Activated CD8-positive, alpha-beta memory T cell treated with anti-CD3 and anti-CD28 coated beads, Interleukin-2, amount 50 U/mL, for 48 hours (primary cell): Measurements from ENCODE around the gene CACNA1F.
"Not testable (repeated sequence)": the region's sequence is repeated elsewhere in the genome, so short reads cannot be mapped to it uniquely, and the experiment has no call there.

Experiments used
- DNase-seq: peaks from one replicate; pipeline ENCODE4 v3.0.0-alpha.2; 2020

CACNA1F gene

DNA sequence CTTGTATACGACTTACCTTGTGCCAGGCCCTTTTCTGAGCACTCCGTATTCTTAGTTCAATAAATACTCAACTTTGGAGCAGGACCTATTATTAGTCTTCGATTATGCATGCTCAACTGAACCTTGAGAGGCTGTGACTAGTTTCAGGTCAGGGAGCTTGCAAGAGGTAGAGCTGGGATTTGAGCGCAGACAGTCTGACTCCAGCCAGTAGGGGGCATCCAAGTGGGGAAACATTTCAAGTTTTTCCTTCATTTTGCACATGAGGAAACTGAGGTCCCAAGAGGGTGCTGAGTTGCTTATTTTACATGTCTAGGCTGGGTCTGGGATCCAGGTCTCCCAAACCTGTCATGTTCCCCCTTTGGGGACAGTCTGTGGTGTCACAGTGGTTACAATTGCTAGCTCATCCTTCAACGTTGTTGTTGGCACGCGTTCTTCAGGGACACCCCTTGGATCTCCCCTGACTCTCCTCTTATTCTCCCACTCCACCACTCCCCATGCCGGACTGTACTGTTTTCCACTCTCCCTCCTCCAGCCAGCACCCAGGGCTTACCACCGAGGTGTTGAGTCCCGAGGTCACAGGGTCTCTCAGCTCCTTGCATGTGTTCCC is 40.3 kb downstream of the CACNA1F start:
- no peak for DNase-seq

DNA sequence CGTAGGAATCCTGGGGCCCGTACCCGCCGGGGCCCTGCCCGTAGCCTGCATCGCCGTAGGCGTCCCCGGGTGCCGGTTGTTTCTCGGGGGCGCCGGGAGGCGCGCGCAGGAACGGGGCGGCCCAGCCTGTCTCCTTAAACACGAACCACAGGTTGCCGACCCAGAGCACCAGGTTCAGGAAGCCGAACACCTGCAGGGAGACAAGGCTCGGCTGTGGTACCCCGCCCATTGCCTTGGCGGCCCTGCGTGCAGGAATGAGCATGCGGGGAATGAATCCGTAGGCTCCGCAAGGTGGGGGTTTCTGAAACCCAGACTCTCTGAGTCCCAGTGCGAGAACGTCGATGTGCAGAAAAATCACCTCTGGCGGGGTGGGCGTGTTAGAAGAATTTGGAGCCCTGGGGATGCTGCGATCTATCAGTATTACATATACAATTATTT is 41.5 kb downstream of the CACNA1F start:
- no peak for DNase-seq

DNA sequence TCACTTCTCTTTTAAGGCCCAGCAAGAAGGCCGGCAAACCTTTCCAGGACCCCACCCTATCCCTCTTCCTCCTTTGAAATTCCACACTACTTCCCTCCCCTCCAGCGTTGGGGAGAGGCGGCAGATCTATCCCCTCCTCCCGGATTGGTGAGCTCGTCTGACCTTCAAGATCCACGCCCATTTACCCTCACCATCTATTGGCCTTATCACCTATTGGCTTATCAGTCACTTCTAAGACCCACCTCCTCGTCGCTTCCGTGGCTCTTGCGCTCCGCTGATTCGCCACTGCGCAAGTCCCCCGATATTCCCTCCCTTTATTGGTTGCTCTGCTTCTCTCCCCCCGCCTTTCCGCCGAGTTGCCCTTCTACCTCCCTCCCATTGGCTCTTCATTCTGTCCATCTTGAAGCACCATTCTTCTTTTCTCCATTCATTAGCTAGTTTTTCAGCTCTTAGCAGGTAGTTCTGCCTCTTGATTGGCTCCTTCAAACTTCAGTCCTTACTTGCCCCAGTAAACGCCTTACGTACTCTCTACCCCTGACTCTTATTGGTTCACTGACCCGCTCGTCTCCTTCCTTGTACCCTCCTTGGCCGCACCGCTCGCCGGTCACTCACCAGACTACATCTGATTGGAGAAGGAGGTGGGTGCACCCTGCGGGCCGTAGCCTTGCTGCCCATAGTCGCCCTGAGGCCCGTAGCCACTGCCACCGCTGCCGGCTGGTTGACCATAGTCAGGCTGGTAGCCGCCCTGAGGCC is 42.1 kb downstream of the CACNA1F start:
- DNase-seq, result peak; percentile 81

DNA sequence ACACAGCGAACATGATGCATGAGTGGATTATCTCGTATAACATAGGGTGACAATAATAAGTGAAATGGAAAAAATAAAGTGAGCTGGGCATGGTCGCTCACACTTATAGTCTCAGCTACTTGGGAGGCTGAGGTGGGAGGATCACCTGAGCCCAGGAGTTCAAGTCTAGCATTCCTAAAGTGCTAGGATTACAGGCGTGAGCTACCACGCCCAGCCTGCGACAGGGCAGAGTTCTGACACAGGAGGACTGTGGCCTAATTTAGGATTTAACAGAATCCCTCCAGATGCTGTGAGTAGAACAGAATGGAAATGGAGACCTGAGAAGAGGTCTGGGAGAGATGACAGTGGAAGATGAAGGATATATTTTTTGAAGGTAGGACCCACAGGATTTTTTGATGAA is 43.5 kb downstream of the CACNA1F start:
- DNase-seq, result no peak

DNA sequence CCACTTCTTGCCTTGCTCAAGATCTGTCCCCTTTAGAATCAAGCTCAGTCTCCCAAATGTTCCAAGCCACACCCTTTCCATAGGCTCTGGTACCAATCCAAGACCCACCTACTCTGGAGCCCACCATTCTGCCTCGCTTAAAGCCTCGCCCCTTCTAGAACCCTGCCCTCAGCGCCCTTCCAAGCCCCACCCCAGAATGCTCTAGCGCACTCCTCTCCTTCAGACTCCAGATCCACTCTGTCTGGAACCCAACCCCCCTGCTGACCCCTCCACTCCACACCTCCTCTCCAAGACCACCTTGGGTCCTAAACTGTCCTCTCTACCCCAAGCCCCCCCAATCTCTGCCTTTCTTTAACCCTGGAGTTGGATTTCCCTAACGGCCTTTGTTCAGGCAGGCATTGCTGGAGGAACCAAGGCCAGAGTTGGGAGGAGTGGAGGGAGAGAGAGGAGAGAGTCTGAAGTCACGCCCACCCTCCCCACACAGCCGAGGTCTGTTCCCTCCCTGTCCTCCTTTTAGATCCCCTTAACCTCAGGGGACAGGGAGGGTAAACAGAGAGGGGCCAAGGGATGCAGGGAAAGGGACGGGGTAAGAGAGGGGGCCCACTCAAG is 44.6 kb downstream of the CACNA1F start:
- no peak for DNase-seq

DNA sequence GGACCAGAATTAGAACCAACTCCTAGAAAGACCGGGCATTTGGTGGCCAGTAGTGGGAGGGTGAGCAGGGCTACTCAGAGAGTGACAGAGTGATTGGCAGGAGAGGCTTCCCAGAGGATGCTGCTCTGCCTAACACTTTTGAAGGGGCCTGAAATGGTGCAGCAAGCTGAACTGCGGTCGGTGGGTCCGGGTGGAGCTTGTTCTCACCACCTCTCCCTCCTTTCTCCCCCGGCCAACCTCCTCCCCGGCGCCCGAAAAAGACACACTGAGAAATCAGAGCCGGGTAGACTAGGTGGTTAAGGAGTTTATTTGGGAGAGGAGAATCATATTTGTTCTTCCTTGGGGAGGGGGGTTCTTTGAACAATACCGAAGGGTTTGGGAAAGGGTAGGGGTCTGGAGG is 45.6 kb downstream of the CACNA1F start:
- no peak for DNase-seq

DNA sequence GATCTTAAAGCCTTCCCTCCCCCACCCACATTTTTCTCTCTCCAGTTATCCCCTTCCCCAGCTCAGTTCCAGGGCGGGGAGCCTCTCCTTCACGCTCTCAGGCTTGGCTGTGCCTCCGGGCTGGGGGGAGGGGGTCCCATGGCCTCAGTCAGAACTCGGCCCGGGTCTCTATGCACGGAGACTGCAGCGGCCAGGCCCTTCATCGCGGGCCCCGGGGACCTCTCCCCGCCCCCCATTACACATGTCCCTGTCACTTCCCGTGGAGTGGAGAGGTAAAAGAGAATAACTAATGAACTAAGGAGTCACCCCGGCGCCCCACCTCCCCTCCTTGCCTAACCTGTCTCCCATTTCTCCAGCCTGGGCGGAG is 46.1 kb downstream of the CACNA1F start:
- DNase-seq, result no peak

DNA sequence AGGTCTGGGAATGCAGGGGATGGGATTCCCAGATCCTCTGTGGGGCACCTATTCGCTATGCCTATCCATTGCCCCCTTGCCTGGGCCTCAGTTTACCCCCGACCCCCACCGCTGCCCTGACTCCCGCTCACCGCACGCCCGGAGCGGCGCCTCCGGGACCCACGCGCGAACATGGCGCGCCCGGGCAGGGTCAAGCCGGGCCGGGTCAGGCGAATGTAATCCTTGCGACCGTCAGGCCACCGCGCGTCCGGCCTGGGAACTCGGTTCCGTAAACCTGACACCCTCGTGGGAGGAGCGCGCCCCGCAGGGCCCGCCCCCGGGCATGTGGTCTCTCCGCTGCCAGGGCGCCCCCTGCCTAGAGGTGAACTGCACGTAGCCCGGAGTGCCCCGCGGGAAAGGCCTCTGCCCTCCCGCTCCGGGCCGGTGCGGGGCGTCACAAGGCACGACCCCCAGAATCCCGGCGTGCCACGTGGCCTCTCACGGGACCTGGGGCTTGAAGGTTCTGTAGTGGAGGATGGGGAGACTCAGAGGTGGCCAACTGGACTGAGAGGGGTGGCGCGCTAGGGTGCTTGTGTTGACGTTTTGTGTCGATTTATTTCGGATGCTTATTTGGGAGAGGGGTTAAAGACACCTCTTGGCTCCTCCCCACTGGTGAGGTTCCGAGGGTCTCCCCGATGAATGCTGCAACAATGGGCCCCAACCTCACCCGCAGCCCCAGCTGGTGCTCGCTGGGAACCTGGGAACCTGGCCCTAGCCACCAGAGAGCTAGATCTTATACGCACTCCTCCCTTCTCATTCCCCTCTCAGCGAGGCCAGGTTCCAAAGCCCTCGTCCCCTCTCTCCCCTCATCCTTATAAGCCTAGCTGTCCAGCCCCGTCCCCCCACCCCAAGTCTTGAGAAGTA is 46.8 kb downstream of the CACNA1F start, which contains the start of gene PRICKLE3:
Gene PRICKLE3, minus strand, starts transcription at position 249 of the 903 bp plus-strand sequence. Its CDS starts 76 bp downstream, at position 173.
- DNase-seq, result peak; percentile 82

DNA sequence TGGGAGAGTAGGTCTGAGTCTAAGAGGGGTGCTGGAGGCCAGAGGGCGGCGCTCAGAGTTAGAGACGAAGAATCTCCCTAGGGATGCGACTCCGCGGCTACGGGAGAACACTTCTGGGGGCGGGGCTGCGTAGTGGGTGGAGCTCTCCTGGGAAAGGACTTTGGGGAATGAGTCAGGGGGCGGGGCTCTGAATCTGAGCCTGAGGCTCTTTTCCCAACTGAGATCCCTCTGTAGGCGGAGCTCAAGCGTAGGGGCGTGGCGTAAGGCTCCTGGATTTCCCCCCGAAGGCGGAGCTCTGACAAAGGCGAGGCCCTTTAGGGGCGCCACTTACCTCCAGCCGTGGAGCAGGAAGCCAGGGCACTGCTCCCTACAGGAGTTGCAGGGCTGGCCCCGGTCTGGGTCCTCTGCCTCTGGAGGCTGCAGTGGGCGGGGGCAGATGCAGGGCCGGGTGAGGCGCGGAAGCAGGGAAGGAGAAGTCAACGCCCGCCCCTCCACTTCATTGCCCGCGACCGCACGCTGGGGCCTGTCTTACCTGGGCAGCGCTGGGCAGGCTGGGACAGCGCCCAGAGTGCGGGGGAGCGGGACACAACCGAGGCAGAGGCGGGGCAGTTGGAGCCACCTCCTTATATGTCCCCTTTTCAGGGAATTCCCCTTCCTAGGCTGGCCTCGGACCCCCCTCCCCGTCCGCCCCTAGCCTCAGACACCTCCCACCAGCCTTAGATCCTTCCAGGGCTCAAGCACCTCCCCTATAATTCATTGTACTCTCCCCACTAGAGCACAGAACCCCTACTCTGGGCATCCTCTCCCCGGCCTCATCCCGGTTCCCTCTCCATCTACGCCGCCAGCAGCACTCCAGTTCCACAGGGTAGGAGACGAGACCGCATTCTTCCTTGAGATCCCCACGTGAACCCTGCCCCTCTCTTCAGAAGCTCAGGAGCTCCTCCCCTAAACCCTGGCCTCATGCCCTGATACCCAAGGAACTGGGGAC is 48.6 kb downstream of the CACNA1F start:
- no peak for DNase-seq

DNA sequence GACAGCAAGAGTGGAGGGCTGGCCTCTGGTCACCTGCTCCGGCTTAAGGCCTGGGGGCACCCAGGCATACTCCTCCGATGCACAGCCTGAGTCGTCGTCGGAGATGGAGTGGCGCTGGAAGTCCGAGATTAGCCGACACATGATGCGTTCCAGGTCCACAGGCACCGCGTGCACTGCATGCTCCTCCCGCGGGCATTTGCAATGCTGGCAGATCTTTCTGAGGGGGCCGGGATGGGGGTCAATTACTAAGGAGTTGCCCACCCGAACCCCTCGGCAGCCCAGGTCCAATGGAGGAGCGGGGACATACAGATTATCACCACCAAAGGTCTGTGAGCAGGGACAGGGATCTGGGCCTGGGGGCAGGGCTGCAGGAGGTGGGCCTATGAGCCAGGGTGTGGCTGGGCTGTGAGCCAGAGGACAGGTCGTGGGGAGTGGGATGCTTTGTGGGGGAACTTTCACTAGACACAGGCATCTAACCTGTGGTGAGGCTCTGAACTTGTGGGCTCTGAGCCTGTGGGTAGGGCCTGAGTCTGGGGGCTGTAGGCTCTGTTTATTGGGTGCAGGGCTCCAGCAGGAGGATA is 49.3 kb downstream of the CACNA1F start:
- DNase-seq, result no peak

DNA sequence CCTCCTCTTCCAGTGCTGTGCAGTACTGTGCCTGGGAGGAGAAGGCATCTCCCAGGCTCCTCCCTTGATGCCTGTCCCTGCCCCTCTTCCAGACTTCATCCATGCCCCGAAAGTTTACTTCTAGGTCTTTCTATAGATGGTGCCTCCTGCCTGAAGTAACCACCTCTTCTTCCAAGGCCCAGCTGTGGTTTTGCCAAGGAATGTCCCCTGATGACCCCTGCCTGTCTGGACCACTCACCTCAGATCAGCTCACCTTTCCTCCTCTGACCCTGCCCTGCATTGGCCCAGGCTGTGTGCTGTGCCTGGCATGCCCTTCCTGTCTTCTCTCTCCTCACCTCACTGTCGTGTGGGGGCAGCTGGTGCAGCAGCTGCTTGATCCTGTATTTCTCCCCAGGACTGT is 53.8 kb downstream of the CACNA1F start:
- DNase-seq, result no peak

DNA sequence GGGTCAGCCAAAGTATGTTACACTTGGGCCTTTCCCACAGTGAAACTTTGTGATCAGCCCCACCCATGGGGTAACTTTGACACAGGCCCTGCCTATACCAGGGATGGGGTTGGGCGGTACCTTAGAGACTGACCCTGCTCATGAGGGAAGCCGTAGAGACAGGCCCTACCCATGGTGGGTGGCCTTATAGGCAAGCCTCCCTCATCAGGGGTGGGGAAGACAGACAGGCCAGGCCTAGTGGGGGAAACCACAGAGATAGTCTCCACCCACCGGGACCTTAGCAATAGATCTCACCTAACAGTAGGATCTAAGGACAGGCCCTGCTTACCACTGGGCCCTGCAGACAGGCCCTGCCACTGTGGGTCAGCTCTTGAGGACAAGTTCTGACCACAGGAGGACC is 54.6 kb downstream of the CACNA1F start:
- DNase-seq, result no peak

DNA sequence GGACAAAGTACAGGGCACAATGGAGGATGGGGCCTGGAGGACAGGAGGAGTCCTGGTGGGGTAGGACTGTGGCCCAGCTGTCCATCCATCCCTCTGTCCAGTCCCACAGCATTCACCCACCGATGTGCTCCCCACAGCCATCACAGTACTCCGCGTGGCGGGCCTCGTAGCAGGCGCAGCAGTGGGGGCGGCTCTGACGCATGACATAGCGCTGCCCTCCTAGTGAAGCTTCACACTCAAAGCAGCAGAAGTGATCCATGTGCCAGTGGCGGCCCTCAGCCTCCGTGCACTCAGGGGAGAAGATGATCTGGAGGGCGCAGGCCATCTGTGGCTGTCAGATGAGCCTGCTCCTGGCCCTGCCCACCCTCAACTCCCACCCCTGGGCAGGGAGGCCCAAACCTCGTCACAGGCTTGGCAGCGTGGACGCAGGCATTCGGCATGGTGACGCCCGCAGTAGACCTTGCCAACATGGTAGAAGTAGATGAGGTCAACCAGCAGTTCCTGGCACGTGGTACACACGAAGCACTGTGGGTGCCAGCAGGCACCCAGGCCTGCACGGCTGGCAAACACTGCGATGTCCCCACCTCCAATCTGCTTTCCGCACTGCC is 55.2 kb downstream of the CACNA1F start:
- DNase-seq, result no peak

DNA sequence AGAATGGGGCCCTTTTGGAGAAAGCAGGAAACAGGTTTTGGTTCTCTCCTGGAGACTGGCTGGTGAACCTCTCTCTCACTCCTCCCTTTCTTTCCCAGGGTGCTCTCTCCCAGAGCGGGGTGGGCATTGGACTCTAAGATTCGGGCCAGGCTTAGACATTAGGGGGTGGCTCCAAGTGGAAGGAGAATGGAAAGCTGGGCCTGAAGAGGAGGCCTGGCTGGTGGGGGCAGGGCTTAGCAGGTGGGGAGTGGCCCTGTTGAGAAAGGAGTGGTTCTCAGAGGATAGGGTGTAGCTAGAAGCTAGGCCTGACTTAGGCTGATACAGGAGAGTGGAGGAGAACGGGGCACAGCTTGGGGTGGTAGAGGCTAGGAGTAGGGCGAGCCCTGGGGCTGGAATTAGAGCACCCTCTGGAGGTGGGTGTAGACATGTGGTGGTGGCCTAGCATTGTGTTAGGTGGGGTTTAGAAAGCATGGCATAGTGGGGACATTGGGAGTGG is 55.8 kb downstream of the CACNA1F start:
- DNase-seq, result no peak

DNA sequence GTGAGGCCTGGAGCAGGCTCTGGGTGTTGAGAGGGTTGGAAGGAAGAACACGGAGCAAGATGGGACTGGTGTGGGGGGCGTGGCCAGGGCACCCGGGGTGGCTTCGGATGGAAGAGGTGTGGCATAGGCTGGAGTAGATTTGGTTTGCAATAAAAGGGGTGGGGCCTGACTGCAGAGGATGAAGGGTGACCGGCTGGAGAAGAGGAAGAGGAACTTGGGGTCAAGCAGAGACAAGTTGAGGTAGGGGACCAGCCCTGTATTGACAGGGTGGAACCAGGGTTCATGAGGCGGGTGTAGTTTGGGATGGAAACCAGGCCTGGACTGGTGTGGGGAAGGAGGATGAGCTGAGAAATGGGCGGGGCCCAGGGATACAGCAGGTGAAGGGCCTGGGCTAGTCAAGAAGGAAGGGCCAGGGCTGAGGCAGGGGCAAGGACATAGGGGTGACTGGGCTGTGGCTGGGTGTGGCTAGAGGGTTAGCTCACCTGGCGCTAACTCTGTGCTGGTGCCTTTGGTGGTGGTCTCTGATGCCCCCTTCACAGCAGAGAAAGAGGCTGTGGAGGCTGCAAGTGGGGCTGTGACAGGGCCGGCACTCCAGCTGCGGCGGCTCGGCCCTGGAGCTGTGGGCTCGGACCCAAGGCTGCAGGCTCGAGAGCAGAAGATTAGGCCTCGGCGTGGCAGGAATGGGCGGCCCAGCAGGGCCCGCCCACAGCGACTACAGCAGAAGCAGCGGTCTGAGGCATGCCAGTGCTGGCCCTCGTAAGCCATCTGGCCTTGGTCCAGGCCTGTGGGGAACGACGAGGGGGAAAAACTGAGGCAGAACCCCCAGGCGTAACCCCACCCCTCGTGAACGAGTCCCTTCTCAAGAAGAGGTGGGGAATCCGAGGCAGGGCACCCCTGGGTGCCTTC is 56.5 kb downstream of the CACNA1F start:
- DNase-seq, result no peak

DNA sequence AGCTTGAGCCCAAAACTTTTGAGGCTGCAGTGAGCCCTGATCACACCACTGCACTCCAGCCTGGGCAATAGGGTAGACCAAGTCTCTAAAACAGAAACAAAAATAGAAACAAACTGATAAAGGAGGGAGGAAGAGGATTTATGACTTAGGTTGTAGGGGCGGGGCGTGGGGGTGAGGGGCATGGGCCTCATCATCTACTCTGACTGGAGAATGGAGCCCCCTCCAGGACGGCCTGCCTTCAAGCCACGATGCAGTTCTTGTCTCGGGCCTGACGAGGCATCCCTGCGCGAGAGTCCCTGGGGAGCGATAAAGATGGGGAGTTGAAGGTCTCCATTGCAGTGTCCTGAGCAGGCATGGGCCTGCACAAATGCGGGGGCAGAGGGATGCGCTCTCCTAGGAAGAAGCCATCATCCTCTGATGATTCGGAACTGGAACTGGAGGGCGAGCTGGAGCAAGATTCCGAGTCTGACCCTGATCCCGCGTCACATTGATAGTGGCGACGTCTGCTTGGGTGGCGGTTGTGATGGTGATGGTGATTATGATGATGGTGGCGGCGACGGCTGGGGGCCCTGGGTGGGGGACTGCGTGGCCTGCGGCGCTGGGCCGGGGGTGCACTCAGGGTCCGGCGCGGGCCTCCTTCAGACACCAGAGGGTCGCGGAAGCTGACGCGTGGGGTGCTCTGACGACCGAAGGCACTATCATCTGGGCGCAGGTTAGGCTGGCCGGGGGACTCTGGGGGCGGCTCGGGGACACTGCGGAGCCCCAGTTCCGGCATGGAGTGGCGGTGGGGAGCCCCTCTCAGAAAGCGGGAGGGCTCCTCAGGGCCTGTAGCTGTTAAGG is 57.5 kb downstream of the CACNA1F start:
- DNase-seq, result no peak

DNA sequence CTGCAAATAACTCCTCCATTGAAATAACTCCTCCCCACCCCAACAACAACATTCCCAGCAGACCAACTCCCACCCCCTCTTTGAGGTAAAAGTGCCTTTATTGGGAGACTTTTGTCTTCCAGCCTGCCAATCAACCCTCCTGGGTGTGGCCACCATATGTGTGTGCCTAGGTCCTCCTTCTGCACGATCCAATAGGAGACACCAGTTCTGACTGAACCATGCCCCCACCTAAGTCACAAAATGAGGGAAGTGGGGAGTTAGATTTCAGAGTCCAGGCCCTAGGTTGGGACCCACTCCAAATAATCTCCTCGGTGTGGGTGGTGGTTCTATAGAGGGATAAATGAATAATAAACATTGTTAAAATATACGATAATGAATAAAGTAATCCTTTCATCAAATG is 58.4 kb downstream of the CACNA1F start:
- DNase-seq, result no peak

DNA sequence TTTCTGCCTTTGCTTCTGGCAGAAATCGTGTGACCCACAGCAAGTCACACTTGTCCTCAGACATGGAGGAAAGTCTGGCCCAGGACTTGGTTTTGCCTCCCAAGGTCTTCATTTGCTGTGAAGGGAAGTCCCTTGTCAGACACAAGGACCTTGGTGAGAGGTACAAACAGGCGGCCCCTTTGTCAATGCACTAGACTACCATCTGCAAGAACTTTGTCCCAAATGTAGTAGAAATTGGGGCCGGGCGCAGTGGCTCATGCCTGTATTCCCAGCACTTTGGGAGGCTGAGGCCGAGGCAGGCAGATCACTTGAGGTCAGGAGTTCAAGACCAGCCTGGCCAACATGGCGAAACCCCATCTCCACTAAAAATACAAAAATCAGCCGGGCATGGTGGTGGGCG is 59.6 kb downstream of the CACNA1F start:
- not testable (repeated sequence) for DNase-seq

DNA sequence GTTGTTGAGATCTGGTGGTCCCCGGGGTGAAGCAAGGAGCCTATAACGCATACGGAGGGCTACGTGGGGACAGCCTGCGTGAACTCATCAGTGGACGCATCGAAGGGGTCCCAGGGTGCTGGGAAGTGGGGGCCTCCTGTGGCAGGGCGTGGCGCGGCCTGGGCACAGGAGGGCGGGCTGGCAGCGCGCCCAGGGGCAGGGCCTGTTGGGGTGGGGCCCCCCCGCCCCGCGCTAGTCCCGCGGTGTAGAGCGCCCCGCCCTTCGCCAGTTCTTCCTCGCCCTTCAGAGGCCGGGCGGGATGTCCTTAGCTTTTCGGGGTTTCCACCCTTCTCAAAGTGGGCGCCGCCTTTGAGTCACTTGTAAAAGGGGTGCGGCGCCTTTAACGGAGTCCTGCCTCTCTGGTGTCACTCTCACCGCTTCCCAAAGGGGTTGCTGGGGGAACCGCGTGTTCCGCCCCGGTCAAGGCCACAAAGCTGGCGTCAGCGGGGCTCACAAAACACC is 60.8 kb downstream of the CACNA1F start:
- DNase-seq, result peak; percentile 79
